ENCODE measurements around the gene RFC2.

RFC2 gene

GRCh38 chr7:74193913-74194312 lies 60.3 kb downstream of the RFC2 start:
- no peak for DNase-seq

GRCh38 chr7:74193054-74193453 lies 61.1 kb downstream of the RFC2 start:
- DNase-seq: no peak

GRCh38 chr7:74191231-74191630 lies 63.0 kb downstream of the RFC2 start:
- no peak for DNase-seq

GRCh38 chr7:74190259-74190658 lies 63.9 kb downstream of the RFC2 start:
- no peak for DNase-seq

GRCh38 chr7:74187915-74188675 lies 66.1 kb downstream of the RFC2 start:
- DNase-seq: no peak

- no peak for DNase-seq
Observed at GRCh38 chr7:74185636-74186035, 68.6 kb downstream of the RFC2 start.

GRCh38 chr7:74185016-74185415 lies 69.2 kb downstream of the RFC2 start:
- no peak for DNase-seq

- no peak for DNase-seq
Observed at GRCh38 chr7:74183653-74184450, 70.3 kb downstream of the RFC2 start.

GRCh38 chr7:74183142-74183541 lies 71.1 kb downstream of the RFC2 start:
- no peak for DNase-seq

GRCh38 chr7:74182453-74183090 lies 71.6 kb downstream of the RFC2 start:
- DNase-seq: no peak

GRCh38 chr7:74181821-74182220 lies 72.4 kb downstream of the RFC2 start:
- no peak for DNase-seq
